ENCODE measurements around the gene MUC5AC.

- TF ChIP-seq POLR2A (IDR thresholded peaks at IDR 0.05) (no peak), CTCF (IDR thresholded peaks at IDR 0.05) (no peak)
Observed at GRCh38 chr11:1165256-1166041, 7.7 kb downstream of the MUC5AC start.

All from heart left ventricle (tissue), 13 donors.